GM13976 (cell line): ENCODE measurements around the gene MYH7B.

ENCODE experiments used
- DNase-seq: peaks from one replicate; pipeline ENCODE4 v3.0.0; 2012; ENCODE audit warnings: low spot score
- CTCF ChIP-seq: IDR thresholded peaks from 2 replicates; pipeline ENCODE4 v1.5.1; 2012; ENCODE audit warnings: borderline replicate concordance, mild to moderate bottlenecking; ENCODE audit not compliant: insufficient read depth; ENCODE audit errors: extremely low read depth, missing control alignments, control extremely low read depth
- in situ Hi-C: fragments of 300-500 bp; cut with MboI; formaldehyde crosslinking; loops from one replicate; pipeline ENCODE4 v1.12.0; 2022; ENCODE audit warnings: low sequenced_read_pairs, mixed read lengths, inconsistent platforms; ENCODE audit not compliant: unreplicated experiment

Gene MYH7B

GRCh38 chr20:34998331-34998950 lies 42.8 kb downstream of the MYH7B start:
- DNase-seq, result no peak
- in situ Hi-C loops, result no loop called here
- no peak for TF ChIP-seq CTCF

GRCh38 chr20:34999021-34999451 lies 43.4 kb downstream of the MYH7B start:
- in situ Hi-C loops, result no loop called here
- DNase-seq, result no peak
- TF ChIP-seq CTCF, result no peak

GRCh38 chr20:34999782-35000181 lies 44.1 kb downstream of the MYH7B start:
- no peak for DNase-seq
- no peak for TF ChIP-seq CTCF
- in situ Hi-C loops, result no loop called here

GRCh38 chr20:35000311-35000921 lies 44.7 kb downstream of the MYH7B start:
- in situ Hi-C loops, result no loop called here
- TF ChIP-seq CTCF, result no peak
- DNase-seq, result no peak

- DNase-seq, result no peak
- no peak for TF ChIP-seq CTCF
- in situ Hi-C loops, result no loop called here
Observed at GRCh38 chr20:35000922-35001595, 45.4 kb downstream of the MYH7B start.

GRCh38 chr20:35001596-35002362 lies 46.1 kb downstream of the MYH7B start:
- no peak for DNase-seq
- TF ChIP-seq CTCF, result peak; percentile 17
- in situ Hi-C loops, result no loop called here
